Loucy (cell line): ENCODE measurements around the gene CPA1.

ENCODE experiments used
- EZH2phosphoT487 ChIP-seq: fragments of 200-600 bp; IDR thresholded peaks from 2 replicates; pipeline ENCODE4 v1.6.1; 2018; ENCODE audit warnings: antibody characterized with exemption, mild to moderate bottlenecking, moderate library complexity, borderline replicate concordance
- TF ChIP-seq, protein P1 (sequence below): fragments of 200-600 bp; sonication (generic); conservative IDR thresholded peaks from 2 replicates; pipeline ENCODE4 v1.5.1; 2014; ENCODE audit warnings: mild to moderate bottlenecking, antibody characterized with exemption, low read length

DNA sequence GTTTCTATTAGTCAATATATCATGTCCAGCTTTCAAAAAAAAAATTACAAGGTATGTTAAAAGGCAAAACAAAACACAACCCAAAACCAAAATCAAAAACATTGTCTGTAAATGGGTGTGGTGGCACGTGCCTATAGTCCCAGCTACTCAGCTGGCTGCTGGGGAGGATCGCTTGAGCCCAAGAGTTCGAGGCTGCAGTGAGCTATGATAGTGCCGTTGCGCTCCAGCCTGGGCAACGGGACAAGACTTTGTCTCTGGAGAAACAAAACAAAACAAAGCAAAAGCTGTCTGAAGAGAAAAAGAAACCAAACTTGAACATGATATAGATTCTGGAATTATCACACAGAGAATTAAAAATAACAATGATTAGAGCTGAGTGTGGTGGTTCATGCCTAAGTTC is 46.0 kb upstream of the CPA1 start:
- TF ChIP-seq, protein P1, sequence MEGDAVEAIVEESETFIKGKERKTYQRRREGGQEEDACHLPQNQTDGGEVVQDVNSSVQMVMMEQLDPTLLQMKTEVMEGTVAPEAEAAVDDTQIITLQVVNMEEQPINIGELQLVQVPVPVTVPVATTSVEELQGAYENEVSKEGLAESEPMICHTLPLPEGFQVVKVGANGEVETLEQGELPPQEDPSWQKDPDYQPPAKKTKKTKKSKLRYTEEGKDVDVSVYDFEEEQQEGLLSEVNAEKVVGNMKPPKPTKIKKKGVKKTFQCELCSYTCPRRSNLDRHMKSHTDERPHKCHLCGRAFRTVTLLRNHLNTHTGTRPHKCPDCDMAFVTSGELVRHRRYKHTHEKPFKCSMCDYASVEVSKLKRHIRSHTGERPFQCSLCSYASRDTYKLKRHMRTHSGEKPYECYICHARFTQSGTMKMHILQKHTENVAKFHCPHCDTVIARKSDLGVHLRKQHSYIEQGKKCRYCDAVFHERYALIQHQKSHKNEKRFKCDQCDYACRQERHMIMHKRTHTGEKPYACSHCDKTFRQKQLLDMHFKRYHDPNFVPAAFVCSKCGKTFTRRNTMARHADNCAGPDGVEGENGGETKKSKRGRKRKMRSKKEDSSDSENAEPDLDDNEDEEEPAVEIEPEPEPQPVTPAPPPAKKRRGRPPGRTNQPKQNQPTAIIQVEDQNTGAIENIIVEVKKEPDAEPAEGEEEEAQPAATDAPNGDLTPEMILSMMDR: no peak
- TF ChIP-seq EZH2phosphoT487: no peak
